Osteocyte (in vitro differentiated cells): Measurements from ENCODE around the gene PRKCI. TPM values are rescaled to one million over a fixed set of nuclear protein-coding genes. Genes with fewer than 3 reads are reported as not detected.

Experiments used
- DNase-seq: peaks from one replicate; pipeline ENCODE4 v3.0.0; 2021; ENCODE audit warnings: mixed read lengths; ENCODE audit not compliant: unreplicated experiment; ENCODE audit errors: extremely low spot score
- H3K27ac Mint-ChIP-seq: one replicate; pipeline ENCODE4 v1.8.0; 2021; ENCODE audit warnings: mild to moderate bottlenecking, mixed read lengths; ENCODE audit not compliant: unreplicated experiment
- H3K27me3 Mint-ChIP-seq: one replicate; pipeline ENCODE4 v1.8.0; 2021; ENCODE audit warnings: mixed read lengths; ENCODE audit not compliant: unreplicated experiment
- H3K36me3 Mint-ChIP-seq: one replicate; pipeline ENCODE4 v1.8.0; 2021; ENCODE audit warnings: mixed read lengths; ENCODE audit not compliant: unreplicated experiment
- H3K4me1 Mint-ChIP-seq: one replicate; pipeline ENCODE4 v1.8.0; 2021; ENCODE audit warnings: mixed read lengths; ENCODE audit not compliant: unreplicated experiment
- H3K4me3 Mint-ChIP-seq: one replicate; pipeline ENCODE4 v1.8.0; 2021; ENCODE audit warnings: mild to moderate bottlenecking, moderate library complexity, mixed read lengths; ENCODE audit not compliant: unreplicated experiment
- H3K9me3 Mint-ChIP-seq: one replicate; pipeline ENCODE4 v1.8.0; 2021; ENCODE audit warnings: mixed read lengths; ENCODE audit not compliant: unreplicated experiment
- total RNA-seq: library from RNA; stranded (reverse); gene quantifications from 2 replicates; pipeline ENCODE4 v1.2.1, GENCODE V29; 2021
- TF ChIP-seq, protein P1 (sequence below): fragments of 200-600 bp; sonication (generic); IDR thresholded peaks from 2 replicates; pipeline ENCODE4 v1.5.0; 2021; ENCODE audit warnings: antibody characterized with exemption, mild to moderate bottlenecking, moderate library complexity

PRKCI gene
- total RNA-seq, 1 donor from 2014 or later, result 48.0 TPM

DNA sequence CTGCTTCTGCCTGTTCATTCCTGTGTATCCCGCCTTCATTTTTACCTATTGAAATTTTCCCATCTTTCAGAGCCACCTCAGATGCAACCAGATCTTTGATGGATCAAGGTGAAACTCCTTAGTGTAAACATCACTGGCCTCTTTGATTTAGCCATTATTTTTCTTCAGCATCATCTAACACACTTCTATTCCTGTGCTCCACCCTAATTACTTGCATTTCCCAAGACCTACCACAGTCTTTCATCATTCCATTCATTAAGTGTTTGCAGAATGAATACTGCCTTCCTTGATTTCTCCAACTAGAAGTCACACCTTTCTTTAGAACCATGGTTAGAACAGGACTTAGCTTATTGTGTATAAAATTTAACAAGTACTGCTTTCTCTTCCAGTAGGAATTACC lies 79.8 kb downstream of the PRKCI start:
- Mint-ChIP-seq H3K36me3 (peaks cover 25% of the 10 kb centered on the region), H3K27ac (no peak overlapping the region), H3K4me1 (no peaks in the 10 kb centered on the region)

DNA sequence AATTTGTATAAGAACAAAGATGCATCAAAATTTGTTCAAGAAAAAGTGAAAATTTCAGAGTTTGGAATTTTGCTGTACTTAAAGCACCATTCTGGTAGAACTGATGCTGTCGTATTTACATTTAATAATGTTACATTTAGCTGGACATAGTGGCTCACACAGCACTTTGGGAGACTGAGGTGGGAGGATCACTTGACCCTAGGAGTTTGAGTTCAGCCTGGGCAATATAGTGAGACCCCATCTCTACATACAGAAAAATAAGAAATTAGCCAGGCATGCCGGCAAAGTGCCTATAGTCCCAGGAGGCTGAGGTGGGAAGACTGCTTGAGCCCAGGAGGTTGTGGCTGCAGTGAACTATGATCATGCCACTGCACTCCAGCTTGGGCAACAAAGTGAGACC lies 83.8 kb downstream of the PRKCI start:
- no peak for DNase-seq
- H3K27me3 Mint-ChIP-seq, result no peaks in the 10 kb centered on the region
- H3K27ac Mint-ChIP-seq, result no peak overlapping the region
- peaks cover 4% of the 10 kb centered on the region for H3K4me1 Mint-ChIP-seq
- TF ChIP-seq, protein P1, sequence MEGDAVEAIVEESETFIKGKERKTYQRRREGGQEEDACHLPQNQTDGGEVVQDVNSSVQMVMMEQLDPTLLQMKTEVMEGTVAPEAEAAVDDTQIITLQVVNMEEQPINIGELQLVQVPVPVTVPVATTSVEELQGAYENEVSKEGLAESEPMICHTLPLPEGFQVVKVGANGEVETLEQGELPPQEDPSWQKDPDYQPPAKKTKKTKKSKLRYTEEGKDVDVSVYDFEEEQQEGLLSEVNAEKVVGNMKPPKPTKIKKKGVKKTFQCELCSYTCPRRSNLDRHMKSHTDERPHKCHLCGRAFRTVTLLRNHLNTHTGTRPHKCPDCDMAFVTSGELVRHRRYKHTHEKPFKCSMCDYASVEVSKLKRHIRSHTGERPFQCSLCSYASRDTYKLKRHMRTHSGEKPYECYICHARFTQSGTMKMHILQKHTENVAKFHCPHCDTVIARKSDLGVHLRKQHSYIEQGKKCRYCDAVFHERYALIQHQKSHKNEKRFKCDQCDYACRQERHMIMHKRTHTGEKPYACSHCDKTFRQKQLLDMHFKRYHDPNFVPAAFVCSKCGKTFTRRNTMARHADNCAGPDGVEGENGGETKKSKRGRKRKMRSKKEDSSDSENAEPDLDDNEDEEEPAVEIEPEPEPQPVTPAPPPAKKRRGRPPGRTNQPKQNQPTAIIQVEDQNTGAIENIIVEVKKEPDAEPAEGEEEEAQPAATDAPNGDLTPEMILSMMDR, result no peak
- peaks cover 14% of the 10 kb centered on the region for H3K36me3 Mint-ChIP-seq
- H3K9me3 Mint-ChIP-seq, result no peaks in the 10 kb centered on the region
- no peak overlapping the region for H3K4me3 Mint-ChIP-seq

More for the DNA sequence above, 79.8 kb downstream of the PRKCI start:
- DNase-seq, result no peak
- H3K9me3 Mint-ChIP-seq, result no peaks in the 10 kb centered on the region
- no peaks in the 10 kb centered on the region for H3K27me3 Mint-ChIP-seq
- H3K4me3 Mint-ChIP-seq, result no peak overlapping the region
- TF ChIP-seq, protein P1, result no peak

DNA sequence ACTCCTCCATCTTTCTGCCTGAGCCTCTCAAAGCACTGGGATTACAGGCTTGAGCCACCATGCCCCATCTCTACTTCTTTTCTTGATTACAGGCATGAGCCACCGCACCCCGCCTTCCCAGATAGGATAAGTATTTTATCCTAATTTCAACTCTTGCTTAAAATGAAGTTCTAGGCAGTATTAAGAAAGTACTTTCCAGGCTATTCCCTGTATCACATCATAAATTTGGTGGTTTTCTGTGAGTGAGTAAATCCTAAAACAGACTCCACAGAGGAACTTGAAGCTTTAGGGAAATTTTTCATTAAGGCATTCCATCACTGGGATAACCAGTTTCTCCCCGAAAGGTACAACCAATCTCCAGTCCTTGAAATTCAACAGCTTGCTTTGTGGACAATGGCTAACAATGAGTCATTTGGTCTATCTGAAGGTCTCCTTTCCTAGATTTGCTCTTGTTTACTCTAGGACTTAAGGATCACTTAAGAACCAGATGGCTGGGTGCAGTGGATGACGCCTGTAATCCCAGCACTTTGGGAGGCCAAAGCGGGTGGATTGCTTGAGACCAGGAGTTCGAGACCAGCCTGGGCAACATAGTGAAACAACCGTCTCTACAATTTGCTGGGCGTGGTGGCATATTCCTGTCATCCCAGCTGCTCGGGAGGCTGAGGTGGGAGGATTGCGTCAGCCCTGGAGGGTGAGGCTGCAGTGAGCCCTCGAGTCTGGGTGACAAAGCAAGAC lies 85.6 kb downstream of the PRKCI start:
- TF ChIP-seq, protein P1, result no peak
- no peak for DNase-seq
- no peaks in the 10 kb centered on the region for H3K27me3 Mint-ChIP-seq
- no peak overlapping the region for H3K27ac Mint-ChIP-seq
- no peak overlapping the region for H3K4me3 Mint-ChIP-seq
- H3K9me3 Mint-ChIP-seq, result no peaks in the 10 kb centered on the region
- H3K36me3 Mint-ChIP-seq, result peaks cover 10% of the 10 kb centered on the region
- peaks cover 4% of the 10 kb centered on the region for H3K4me1 Mint-ChIP-seq

DNA sequence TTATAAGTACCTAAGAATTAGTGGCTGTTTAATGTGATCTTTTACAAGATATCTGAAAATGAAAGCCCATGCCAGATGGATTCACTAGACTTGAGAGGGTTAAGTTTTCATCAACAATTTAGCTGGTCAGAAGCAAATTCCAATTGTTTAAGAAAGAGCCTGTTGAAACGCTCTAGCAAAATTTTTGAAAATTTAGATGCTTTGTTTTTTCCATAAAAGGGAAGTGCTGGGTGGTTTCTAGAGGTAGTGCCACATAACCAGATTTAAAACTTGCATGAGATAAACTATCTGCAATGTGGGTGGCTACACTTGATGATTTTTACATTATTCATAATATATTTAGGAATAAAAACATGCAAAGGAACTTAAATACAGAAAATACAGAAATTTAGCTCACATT lies 86.8 kb downstream of the PRKCI start:
- DNase-seq, result no peak
- Mint-ChIP-seq H3K4me3 (no peak overlapping the region), H3K4me1 (peaks cover 4% of the 10 kb centered on the region), H3K9me3 (no peaks in the 10 kb centered on the region), H3K27ac (no peak overlapping the region), H3K36me3 (peaks cover 5% of the 10 kb centered on the region), H3K27me3 (no peaks in the 10 kb centered on the region)
- TF ChIP-seq, protein P1, result no peak

DNA sequence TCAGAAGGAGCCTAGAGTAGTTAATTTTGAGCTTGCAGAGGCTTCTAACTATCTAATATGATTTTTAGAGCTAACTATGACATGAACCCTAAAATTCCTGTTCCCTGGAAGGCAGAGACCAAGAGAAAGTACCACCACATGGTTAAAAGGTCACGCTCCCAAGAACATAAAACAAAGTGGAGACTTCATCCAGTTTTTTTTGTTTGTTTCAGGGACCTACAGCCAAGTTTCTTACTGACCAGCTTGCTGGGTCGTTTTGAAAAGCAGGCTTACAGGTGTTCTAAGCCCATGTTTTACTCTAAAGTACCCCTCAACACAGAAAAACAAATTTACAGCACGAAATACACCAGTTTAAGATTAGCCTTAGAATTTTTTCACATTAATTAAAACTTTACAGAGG lies 95.7 kb downstream of the PRKCI start:
- Mint-ChIP-seq H3K4me3 (no peak overlapping the region), H3K27ac (no peak overlapping the region), H3K9me3 (no peaks in the 10 kb centered on the region), H3K36me3 (no peaks in the 10 kb centered on the region), H3K27me3 (no peaks in the 10 kb centered on the region), H3K4me1 (peaks cover 18% of the 10 kb centered on the region)
- TF ChIP-seq, protein P1, result no peak
- DNase-seq, result no peak
